Caki2 (cell line): Measurements from ENCODE around the gene RELN. TPM values are rescaled to one million over a fixed set of nuclear protein-coding genes. Genes with fewer than 3 reads are reported as not detected.

Experiments used
- DNase-seq: peaks from one replicate; pipeline ENCODE4 v3.0.0-alpha.2; 2015; ENCODE audit warnings: low read depth
- in situ Hi-C: cut with HindIII; loops from 2 replicates; pipeline ENCODE4 v1.10.0; 2016; ENCODE audit warnings: low sequenced_read_pairs, low pct_unique_long_range_greater_than_20kb, mixed read lengths
- total RNA-seq: library from RNA; depleted of rRNA; stranded (reverse); fragments of >200 nt; shearing (Covaris generic); gene quantifications from 2 replicates; pipeline ENCODE4 v1.2.3, GENCODE V29; 2014; ENCODE audit warnings: low replicate concordance

Gene RELN
- total RNA-seq, 1 experiment from 2014 or later = 17.8 TPM

DNA sequence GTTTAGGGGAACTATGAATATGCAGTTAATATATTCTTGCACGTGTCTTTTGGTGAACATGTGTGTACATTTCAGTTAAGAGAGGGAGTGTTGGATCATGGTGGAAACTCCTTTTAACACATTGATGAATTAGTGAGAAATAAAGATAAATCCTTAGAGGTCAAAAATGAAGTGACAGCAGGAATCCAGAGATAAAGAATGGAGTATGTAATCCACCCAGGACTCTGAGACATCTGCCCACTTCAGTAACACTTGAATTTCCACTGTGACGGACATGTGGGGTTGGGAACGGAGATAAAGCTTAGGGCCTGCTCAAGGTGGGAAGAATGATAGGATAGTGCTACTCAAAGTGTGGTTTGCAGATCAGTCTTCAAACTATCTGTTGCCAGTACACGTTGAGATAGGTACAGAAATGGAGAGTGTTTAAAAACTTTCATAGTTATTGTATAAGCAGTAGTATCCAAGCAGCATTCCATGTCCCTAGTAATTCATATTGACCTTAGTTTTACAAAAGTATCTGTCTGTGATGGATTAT, 6.6 kb upstream of the RELN start:
- in situ Hi-C loops = no loop called here
- no peak for DNase-seq

GRCh38 chr7:103995554-103995953, 6.1 kb upstream of the RELN start:
- in situ Hi-C loops = no loop called here
- no peak for DNase-seq

DNA sequence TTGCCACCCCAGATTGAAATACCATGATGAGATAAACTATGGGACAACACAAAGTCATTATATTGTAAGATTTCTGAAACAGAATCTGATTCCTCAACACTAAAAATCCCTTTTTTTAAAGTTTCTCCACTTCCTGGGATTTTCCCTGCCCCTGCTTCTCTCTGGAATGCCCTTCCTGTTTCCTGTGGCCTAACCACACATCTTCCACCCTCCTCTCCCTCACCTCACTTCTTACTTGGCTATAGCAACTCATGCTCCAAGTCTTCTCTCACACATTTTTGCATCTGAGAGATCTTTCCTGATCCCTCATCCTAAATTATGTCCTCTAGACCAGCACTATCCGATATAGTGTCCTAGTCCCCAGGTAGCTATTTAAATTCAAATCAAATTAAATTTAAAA, 4.1 kb upstream of the RELN start:
- in situ Hi-C loops = no loop called here
- DNase-seq = no peak

DNA sequence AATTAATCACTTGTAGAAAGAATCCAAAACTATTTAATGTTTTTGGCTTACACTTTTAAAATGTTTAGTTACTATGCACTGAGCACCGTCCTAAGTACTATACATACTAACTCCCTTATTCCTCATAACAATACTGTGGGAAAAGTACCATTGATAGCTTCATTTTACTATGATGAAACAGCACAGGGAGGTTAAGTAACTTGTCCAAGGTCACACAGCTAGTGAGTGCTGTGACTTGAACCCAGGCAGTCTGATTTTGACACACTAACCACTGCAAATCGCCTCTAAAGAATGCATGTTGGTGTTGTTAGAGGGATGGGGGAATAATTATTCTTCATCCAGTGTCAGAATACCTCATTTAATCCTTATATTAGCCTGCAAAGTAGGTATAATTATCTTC, 1.9 kb upstream of the RELN start:
- no peak for DNase-seq
- in situ Hi-C loops = no loop called here

DNA sequence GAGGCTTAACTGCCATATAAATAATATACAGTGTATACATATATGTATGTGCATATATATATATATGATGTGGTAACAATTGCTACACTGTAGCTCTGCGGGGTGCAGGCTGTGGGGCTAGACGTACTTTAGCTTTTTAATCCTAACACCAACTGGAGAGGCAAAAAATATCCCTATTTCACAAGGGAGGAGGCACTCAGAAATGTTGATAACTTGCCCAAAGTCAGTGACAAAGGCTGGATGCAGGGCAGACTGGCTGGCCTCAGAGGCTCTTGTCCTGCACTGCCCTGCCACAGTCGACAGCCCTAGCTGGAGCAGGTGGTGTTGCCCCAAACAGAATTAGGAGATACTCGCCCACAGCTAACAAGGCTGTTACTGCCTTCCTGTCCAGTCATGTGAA, 1.5 kb upstream of the RELN start:
- no peak for DNase-seq
- in situ Hi-C loops = no loop called here

- DNase-seq = peak; percentile 77
- in situ Hi-C loops = no loop called here
Measured at GRCh38 chr7:103989785-103990767, 618 bp upstream of the RELN start.

DNA sequence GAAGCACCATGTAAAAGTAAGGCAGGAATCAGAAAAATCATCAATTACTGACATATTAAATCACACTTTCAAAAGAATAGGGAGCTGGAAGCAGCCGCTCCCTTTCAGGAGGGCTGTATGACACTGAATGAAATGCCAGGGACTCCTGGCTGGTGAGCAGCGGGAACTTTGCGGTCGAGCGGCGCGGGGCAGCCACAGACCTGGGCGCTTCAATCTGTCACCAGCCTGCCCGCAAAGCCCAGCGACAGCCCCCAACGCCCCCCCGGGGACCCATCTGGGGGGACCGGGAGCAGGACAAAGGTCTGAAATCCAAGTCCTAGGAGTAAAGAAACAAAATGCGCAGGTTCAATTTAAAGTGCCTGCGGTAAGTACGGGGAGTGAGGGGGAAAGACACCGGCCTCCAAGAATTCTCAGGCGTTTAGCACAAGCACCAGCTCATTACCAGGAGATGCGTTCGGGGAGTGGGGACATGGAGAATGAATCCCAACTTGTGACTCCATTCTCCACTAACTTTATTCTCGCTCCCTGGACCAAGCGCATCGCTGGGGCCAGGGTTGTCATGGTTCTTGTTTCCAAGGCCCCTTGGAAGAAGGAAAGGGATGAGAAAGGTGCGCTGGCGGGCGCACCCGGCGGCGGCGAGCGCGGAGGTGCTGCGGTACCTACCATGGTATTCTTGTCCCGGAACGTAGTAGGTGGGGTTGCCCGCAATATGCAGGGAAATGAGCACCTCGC, 824 bp downstream of the RELN start:
- in situ Hi-C loops = no loop called here
- peak; percentile 24 for DNase-seq

DNA sequence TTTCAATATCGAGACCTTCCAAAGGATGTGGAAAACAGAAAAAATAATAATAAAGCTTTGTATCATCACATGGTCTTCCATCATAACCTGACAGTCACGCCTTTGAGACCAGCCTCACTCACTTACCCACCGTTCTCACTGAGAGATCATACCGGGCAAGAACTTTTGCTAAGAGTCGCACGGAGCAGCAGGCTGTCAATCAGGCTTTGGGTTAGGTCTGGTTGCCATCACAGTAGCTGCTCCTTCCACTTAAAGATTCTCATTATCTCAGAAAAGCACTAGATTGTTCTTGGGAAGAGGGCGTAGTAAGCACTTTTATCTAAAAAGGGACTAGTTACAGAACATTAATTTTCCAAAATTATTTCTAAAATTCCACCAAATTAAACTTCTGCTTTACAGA, 2.0 kb downstream of the RELN start:
- in situ Hi-C loops = no loop called here
- DNase-seq = peak; percentile 14

DNA sequence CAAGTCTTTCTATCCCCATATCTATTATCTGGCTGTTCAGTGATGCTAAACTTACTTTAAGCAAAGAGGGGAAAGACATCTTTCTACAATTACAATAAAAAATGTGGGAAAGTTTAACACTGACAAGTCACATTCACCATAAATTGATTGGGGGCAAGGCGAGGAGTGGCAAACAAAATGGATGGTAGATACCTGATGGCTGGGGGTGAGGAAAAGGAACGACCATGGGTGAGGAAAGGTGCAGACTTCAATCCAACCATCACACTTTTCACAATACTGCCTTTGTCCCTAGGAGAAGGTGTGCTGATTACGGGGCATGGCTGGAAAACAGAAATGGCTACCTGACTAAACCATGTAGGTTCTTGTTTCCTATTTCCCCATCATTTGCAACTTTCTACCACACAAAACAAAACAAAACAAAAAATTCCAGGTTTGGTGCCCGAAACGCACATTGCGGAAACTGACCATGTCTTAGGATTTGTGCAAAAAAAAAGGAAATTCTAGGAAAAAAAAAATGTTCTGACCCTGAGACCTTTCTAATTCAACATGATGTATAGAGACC, 3.8 kb downstream of the RELN start:
- in situ Hi-C loops = no loop called here
- DNase-seq = no peak

DNA sequence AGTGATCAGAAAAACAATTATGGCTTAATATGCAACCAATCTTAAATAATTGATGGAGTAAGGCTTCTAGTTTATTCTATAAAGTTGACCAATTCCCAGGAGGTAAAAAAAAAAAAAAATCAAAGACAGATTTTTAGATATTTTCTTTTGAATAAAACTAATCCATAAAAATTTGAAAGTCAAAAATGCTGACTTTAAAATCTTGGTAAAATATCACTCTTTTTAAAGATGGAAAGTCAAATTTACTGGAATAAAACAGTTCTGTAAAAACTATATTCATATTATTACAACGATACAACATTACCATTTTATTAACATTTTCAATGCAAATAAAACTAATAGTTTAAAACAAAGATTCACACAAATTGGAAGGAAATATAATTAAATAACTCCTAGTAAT, 5.4 kb downstream of the RELN start:
- DNase-seq = no peak
- in situ Hi-C loops = no loop called here

GRCh38 chr7:103983201-103983977, 6.1 kb downstream of the RELN start:
- no peak for DNase-seq
- in situ Hi-C loops = no loop called here

DNA sequence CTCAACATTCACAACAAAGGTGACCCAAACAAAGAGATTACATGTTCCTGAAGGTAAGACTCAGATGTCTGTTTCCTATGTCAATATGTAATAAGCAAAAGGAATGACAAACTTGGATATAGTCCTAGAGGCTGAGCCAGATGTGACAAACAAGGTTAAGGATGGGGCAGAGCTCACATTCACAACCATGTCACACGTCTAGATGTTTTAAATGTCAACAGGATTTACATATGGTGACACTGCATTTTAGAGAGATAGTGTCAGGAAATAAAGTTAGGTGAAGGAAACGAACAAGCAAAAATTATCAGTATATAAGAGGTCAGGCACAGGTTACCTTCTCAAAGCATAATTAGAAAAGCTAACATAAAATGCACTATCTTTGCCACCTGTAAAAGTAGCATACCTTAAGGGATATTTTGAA, 8.4 kb downstream of the RELN start:
- no peak for DNase-seq

GRCh38 chr7:103972779-103973434, 16.6 kb downstream of the RELN start:
- no peak for DNase-seq
- in situ Hi-C loops = no loop called here

More for the DNA sequence above, 8.4 kb downstream of the RELN start:
- in situ Hi-C loops = no loop called here

DNA sequence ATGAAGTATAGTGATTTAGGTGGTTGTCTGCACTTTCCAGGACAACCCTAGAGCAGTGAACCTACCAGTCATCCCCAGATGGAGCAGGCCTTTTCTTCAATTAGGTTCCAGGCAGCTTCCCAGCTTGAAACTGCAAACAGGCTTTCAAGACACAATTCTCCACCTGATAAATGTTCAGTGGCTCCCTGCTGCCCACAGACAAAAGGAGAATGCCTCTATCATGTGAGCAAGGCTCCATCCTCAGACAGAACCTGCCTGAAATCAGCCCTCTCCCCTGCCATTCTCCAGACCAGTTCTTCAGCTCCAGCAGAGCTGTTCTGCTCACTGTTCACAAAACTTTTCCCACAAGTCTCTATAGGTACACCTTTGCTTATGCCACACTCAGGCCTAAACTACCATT, 22.1 kb downstream of the RELN start:
- DNase-seq = no peak
- in situ Hi-C loops = no loop called here

- no peak for DNase-seq
- in situ Hi-C loops = no loop called here
Measured at GRCh38 chr7:103966593-103967277, 22.7 kb downstream of the RELN start.

DNA sequence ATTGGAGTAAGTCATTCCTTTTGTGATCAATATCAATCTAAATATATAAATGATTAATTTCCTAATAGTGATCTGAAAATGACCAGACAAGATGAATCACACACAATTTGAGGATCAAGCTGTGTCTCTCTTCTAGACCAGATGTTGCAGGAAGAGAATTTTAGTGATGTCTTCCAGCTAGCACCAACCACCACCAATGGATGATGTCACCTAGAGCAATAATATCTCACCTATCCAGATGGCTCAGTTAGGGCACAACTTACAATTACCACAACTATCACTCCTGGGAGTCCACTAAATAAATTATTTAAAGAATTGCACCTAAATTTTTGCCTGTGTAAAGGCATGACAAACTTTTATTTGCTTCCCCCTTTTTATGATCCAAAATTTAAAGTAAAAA, 25.2 kb downstream of the RELN start:
- in situ Hi-C loops = no loop called here

DNA sequence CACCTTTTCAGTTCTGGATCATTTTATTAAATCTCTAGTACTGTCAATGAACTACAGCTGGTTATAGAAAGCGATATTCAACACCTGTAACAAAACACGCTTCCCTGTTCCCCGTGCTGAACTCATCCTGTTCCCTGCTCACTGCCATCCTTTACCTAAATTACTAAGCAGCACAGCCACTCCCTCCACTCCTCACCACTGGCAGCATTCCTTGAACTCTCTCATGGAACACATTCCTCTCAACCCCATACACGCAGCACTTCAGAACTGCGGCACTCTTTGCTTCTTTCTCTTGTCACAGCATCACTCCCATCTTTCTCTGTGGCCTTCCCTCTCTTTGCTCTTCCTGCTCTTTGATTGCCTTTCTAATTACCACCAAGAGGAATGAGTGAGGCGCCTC, 27.4 kb downstream of the RELN start:
- in situ Hi-C loops = no loop called here
- no peak for DNase-seq

More for the DNA sequence above, 25.2 kb downstream of the RELN start:
- DNase-seq = no peak
